Activated T-helper 2 cell treated with anti-CD3 and anti-CD28 coated beads, Interferon-gamma antibody, Interleukin-2, Interleukin-4, amounts not matched to agents 10 μg/mL and 5 μg/mL and 100 μg/mL, durations not matched to agents 14 hours and 24 hours and 36 hours (primary cell): Measurements from ENCODE around the gene CCBE1. TPM values are rescaled to one million over a fixed set of nuclear protein-coding genes. Genes with fewer than 3 reads are reported as not detected.
"Not testable (repeated sequence)": the region's sequence is repeated elsewhere in the genome, so short reads cannot be mapped to it uniquely, and the experiment has no call there.

Experiments used
- DNase-seq: peaks from one replicate; pipeline ENCODE4 v3.0.0; 2021; ENCODE audit warnings: low spot score
- H3K27ac Mint-ChIP-seq: one replicate; pipeline ENCODE4 v1.8.0; 2021; ENCODE audit warnings: mixed read lengths
- H3K27me3 Mint-ChIP-seq: one replicate; pipeline ENCODE4 v1.8.0; 2021; ENCODE audit warnings: low read depth, mixed read lengths
- H3K36me3 Mint-ChIP-seq: one replicate; pipeline ENCODE4 v1.8.0; 2021; ENCODE audit warnings: low read depth, mixed read lengths
- H3K4me1 Mint-ChIP-seq: one replicate; pipeline ENCODE4 v1.8.0; 2021; ENCODE audit warnings: low read depth, mixed read lengths
- H3K4me3 Mint-ChIP-seq: one replicate; pipeline ENCODE4 v1.8.0; 2021; ENCODE audit warnings: low read depth, mild to moderate bottlenecking, moderate library complexity, mixed read lengths
- H3K9me3 Mint-ChIP-seq: one replicate; pipeline ENCODE4 v1.8.0; 2021; ENCODE audit warnings: mixed read lengths
- intact Hi-C: fragments of 100-400 bp; cut with micrococcal nuclease; formaldehyde crosslinking; loops from one replicate; pipeline ENCODE4 v1.15.1; 2023
- total RNA-seq: library from RNA; stranded (reverse); gene quantifications from 2 replicates; pipeline ENCODE4 v1.2.3, GENCODE V29; 2022

The CCBE1 gene
- total RNA-seq, 1 donor from 2014 or later = not detected

DNA sequence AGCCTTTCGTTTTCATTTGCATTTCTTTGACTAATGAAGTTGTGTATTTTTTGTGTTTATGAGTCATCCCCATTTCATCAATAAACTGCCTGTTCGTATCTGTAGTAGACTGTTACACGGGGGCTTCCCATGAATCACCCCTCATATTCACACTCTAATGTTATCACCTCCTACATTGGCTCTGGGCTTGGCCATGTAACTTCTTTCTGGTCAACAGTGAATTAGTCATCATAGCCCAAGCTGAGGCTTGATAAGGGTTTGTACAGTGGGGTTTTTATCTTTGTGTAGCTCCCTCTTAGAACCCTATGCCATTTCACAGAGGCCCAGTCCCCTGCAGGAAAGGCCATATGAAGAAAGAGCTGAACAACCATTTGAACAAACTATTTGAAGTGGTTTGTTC is 151.0 kb downstream of the CCBE1 start:
- Mint-ChIP-seq H3K27ac (no peak overlapping the region), H3K27me3 (no peaks in the 10 kb centered on the region), H3K9me3 (no peaks in the 10 kb centered on the region), H3K4me3 (no peak overlapping the region), H3K36me3 (no peaks in the 10 kb centered on the region), H3K4me1 (no peaks in the 10 kb centered on the region)
- intact Hi-C loops = no loop called here
- no peak for DNase-seq

DNA sequence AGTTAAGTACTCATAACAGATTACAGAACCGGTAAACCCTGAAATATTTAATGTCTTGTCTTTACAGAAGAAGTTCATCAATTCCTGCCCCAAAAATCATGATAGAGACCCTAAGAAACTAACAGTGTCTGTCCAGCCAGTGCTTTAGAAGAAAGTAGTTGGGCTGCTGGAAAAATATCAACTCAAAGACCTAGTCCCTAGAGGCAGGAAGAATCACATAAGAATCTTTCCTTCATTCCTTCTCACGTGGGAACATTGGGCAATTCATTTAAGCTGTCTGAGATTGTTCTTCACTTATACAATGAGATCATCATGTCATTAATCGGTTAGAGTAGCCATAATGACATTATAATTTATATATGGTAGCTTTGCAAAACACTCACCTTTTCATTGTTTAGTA is 156.4 kb downstream of the CCBE1 start:
- Mint-ChIP-seq H3K4me1 (no peaks in the 10 kb centered on the region), H3K27ac (no peak overlapping the region), H3K36me3 (no peaks in the 10 kb centered on the region), H3K27me3 (no peaks in the 10 kb centered on the region), H3K4me3 (no peak overlapping the region), H3K9me3 (no peaks in the 10 kb centered on the region)
- intact Hi-C loops = no loop called here
- no peak for DNase-seq

DNA sequence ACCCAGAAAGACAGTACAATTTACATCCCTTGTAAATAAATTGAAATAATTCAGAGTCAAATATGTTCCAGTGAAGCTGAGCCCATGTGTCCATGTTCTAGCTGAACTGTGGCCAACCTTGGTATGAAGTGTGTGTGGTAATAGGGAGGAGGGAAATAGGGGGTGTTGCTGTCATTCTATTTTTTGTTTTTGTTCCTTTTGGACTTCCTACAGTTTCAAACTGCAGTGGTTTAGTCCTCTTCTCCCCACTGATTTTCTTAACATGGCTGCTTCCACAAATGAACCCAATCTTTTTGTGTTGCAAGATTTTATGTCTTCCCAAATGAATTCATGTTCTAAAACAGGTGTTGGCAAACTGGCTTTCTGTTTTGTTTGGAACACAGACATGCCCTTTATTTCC is 156.9 kb downstream of the CCBE1 start:
- intact Hi-C loops = no loop called here
- no peaks in the 10 kb centered on the region for H3K9me3 Mint-ChIP-seq

DNA sequence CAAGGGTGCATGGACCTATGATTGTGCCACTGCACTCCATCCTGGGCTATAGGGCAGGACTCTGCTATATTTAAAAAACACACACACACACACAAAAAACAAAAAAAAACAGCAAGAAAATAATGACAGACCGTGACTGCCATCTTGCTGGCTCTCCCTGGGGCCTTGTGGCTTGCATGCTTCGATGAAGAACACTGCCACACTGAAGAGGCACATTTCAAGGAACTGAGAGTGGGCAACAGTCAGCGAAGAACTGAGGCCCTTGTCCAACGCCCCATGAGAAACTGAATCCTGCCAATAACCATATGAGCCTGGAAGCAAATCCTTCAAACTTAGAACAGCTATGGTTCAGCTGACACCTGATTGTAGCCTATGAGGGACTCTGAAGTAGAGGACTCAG is 158.1 kb downstream of the CCBE1 start:
- Mint-ChIP-seq H3K36me3 (no peaks in the 10 kb centered on the region), H3K27ac (no peak overlapping the region), H3K4me3 (no peak overlapping the region), H3K9me3 (no peaks in the 10 kb centered on the region), H3K27me3 (no peaks in the 10 kb centered on the region), H3K4me1 (no peaks in the 10 kb centered on the region)
- intact Hi-C loops = no loop called here
- no peak for DNase-seq

More for the DNA sequence above, 156.9 kb downstream of the CCBE1 start:
- Mint-ChIP-seq H3K4me3 (no peak overlapping the region), H3K36me3 (no peaks in the 10 kb centered on the region), H3K27ac (no peak overlapping the region), H3K4me1 (no peaks in the 10 kb centered on the region), H3K27me3 (no peaks in the 10 kb centered on the region)
- no peak for DNase-seq

DNA sequence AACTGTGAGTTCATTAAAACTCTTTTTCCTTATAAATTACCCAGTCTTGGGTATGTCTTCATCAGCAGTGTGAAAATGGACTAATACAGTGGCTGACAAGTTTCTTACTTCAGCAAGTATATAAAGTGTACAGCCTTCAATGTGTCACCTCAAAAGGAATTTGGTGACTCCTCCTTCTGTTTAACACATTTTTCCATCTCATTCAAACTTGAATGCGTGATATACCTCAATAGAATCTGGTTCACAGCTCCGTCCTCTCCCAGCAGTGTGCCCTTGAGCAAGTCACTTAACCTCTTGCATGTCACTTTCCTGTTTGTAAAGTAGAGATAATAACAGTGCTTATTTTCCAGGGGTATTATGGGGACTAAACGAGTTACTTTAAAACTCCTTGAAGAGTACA is 159.6 kb downstream of the CCBE1 start:
- Mint-ChIP-seq H3K36me3 (no peaks in the 10 kb centered on the region), H3K4me1 (no peaks in the 10 kb centered on the region), H3K27me3 (no peaks in the 10 kb centered on the region)

DNA sequence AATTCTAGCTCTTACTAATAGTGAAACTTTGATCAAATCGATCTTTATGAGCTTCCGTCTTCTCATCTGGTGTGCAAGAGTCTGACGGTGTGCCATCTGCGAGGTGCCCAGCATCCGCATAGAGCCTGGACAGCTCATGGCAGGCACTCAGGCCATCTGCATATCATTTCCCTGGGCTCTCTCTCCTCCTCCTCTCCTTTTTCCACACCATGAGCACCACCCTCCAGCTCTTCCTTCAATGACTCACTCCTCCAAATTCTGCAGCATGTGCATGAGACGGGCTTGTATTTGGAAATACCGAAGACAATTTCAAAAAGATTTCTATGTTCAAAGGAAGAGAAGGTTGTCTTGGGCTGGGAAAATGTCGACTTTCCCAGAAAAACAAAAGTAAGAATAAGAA is 161.1 kb downstream of the CCBE1 start:
- no peaks in the 10 kb centered on the region for H3K4me1 Mint-ChIP-seq
- H3K27me3 Mint-ChIP-seq = no peaks in the 10 kb centered on the region
- intact Hi-C loops = no loop called here
- H3K9me3 Mint-ChIP-seq = no peaks in the 10 kb centered on the region
- H3K36me3 Mint-ChIP-seq = no peaks in the 10 kb centered on the region
- no peak overlapping the region for H3K27ac Mint-ChIP-seq
- no peak overlapping the region for H3K4me3 Mint-ChIP-seq
- DNase-seq = no peak

More for the DNA sequence above, 159.6 kb downstream of the CCBE1 start:
- Mint-ChIP-seq H3K9me3 (no peaks in the 10 kb centered on the region), H3K27ac (no peak overlapping the region), H3K4me3 (no peak overlapping the region)
- intact Hi-C loops = no loop called here
- no peak for DNase-seq

DNA sequence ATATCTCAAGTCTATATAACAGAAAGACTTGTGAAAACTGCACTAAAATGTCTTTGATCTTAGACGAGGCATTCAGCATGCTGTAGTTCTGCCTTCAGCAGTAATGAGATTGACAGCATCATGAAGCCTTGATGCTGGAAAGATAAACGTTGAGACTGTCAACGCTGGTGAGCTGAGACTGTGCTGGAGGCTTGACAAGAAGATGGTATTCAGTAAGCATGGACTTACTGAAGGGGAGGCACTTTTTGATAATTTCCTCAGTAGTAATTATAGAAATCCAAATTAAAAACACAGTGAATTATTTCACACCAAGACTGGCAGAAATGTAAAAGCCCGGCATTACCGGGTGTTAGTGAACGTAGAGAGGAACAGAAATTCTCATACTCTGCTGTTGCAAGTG is 162.2 kb downstream of the CCBE1 start:
- no peaks in the 10 kb centered on the region for H3K36me3 Mint-ChIP-seq

DNA sequence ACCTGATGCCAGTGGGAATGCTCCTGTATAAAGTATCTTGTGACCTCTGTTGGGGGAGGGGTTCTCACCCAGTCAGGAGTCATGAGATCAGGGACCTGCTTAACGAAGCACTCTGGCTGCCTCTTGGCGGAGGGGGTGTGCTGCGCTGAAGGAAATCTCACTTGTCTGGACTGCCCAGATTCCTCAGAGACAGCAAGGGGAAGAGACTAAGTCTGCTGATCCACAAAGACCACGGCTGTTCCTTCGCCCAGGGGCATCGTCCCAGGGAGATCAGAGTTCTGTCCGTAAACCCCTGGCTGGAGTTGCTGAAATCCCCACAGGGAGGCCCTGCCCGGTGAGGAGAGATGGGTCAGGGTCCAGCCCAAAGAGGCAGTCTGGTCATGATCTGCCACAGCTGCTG is 168.4 kb downstream of the CCBE1 start:
- intact Hi-C loops = no loop called here
- Mint-ChIP-seq H3K4me1 (no peaks in the 10 kb centered on the region), H3K36me3 (no peaks in the 10 kb centered on the region), H3K27me3 (no peaks in the 10 kb centered on the region), H3K27ac (no peak overlapping the region), H3K4me3 (no peak overlapping the region), H3K9me3 (no peaks in the 10 kb centered on the region)
- no peak for DNase-seq

More for the DNA sequence above, 162.2 kb downstream of the CCBE1 start:
- no peaks in the 10 kb centered on the region for H3K9me3 Mint-ChIP-seq
- H3K27ac Mint-ChIP-seq = no peak overlapping the region
- H3K4me1 Mint-ChIP-seq = no peaks in the 10 kb centered on the region
- H3K4me3 Mint-ChIP-seq = no peak overlapping the region
- no peaks in the 10 kb centered on the region for H3K27me3 Mint-ChIP-seq
- no peak for DNase-seq
- intact Hi-C loops = no loop called here

DNA sequence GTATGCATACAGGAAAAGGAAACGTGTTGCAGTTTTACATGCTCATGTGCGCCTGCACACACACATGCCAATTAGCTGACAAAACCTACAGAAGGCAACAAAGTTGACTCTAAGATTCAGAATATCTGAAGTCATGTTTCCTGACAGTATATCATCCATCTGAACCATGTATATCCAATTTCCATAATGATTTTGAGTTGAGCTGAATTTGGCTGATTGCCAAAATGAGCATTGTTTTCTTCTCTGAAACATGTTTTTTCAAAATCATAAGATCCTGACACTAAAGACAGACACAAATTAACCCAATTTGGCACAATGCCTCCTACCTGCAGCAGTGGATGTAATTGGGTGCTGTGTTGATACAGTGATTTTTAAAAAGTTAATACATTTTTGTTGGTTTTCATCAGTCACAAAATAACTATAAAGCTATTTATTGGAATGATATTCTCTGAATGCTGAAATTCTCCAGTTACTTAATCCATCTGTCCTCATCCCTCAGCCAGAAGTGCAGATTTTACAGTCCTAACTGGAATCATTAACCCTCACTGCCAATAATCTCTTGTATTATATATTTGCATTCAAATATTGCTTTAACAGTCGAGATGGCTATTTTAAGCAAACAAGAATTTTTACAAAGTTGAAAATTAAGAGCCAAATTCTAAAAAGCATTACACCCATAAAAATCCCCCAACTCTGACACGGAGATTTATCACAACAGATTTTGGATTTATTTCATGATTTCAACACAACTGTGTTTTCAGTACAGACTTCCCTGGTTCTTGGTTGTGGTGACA is 176.5 kb downstream of the CCBE1 start:
- no peak for DNase-seq
- intact Hi-C loops = no loop called here
- H3K36me3 Mint-ChIP-seq = no peaks in the 10 kb centered on the region
- no peaks in the 10 kb centered on the region for H3K4me1 Mint-ChIP-seq
- H3K4me3 Mint-ChIP-seq = no peak overlapping the region
- no peaks in the 10 kb centered on the region for H3K27me3 Mint-ChIP-seq
- no peak overlapping the region for H3K27ac Mint-ChIP-seq
- no peaks in the 10 kb centered on the region for H3K9me3 Mint-ChIP-seq

DNA sequence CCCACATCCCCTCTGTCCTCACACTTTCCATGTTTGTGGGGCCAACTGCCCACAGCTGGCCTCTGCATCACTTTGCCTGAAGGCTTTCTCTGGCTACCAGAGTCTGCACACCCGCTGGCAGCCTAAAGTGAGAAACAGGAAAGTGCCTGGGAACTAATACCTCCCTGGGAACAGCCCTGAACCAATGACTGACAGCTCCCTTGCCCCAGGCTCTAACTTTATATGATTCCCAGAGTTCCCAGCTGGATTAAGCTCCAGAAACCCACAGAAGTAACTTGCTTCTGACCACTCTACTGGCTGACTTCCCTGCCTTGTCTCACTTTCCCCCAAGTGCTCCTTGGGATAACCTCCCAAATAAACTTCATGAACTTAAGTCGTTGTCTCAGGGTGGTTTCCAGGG is 178.5 kb downstream of the CCBE1 start:
- intact Hi-C loops = no loop called here
- H3K36me3 Mint-ChIP-seq = no peaks in the 10 kb centered on the region

DNA sequence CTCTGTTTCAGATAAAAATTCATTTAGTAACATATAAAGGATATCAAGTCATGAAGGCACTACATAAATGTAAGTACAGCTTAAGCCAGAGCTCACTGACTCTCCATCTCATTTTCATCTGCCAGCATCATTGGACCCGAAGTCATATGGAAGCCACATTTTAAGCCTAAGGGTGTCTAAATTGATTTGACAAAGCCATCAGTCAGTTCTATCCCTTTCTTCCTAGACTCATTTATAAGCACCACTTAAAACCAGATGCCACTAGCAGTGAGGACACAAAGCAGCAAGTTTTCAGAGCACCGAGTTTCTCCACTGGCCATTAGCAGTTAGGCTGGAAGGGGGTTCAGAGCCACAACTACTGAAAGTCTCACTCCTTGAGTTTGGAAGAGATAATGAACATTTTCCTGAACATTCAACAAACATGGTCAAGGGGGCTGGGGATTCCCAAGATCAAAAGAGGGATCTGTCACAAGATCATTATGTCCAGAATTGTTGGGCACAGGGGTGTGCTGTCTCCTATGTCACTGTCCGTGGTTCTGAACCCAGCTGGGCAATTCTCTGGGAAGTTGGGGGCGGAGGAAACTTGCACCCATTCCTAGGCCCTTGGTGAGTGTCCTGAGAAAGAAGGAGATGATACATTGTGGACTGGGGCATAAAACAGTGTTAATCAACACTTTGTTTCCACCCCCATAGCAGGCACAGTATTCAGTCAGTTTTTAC is 179.6 kb downstream of the CCBE1 start:
- no peaks in the 10 kb centered on the region for H3K4me1 Mint-ChIP-seq
- no peaks in the 10 kb centered on the region for H3K9me3 Mint-ChIP-seq
- intact Hi-C loops = no loop called here
- no peak overlapping the region for H3K27ac Mint-ChIP-seq
- H3K36me3 Mint-ChIP-seq = no peaks in the 10 kb centered on the region
- H3K4me3 Mint-ChIP-seq = no peak overlapping the region
- DNase-seq = no peak
- no peaks in the 10 kb centered on the region for H3K27me3 Mint-ChIP-seq

More for the DNA sequence above, 178.5 kb downstream of the CCBE1 start:
- no peak for DNase-seq
- Mint-ChIP-seq H3K9me3 (no peaks in the 10 kb centered on the region), H3K4me3 (no peak overlapping the region), H3K4me1 (no peaks in the 10 kb centered on the region), H3K27ac (no peak overlapping the region), H3K27me3 (no peaks in the 10 kb centered on the region)

DNA sequence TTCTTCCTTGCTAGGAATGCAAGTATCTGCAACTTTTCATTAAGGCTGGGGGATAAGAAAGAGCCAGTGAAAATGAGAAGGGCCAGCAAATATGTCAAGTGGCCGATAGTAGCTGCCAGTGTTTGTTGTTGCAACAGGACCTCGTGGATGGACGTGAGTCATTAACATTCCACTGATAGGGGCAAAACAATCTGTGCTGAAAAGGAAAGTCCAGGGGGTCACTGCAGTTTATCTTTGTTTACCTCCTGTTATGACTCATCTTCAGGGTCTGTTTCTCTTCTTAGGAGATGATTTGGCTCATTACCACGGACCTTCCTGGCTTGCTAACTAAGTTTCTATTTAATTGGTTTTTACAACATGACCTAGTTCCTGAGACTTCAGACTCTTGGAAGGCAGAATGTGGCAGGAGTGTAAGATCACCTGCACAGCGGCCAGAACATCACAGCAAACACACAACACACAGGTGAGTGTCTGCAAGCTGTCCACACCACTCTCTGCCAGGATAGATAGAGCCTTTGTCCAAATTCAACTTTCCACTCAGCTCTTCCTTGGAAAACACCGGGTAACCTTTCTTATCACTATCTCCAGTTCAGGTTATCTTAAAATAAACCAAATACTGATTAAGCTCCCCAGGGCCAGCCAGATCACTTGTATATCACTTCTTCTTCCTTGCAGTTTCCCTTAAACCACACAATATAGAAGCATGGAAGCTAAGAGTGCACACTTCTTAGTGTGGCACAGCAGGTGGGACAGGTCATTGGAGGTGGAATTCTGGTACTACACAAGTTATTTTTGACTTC is 180.7 kb downstream of the CCBE1 start:
- H3K27me3 Mint-ChIP-seq = no peaks in the 10 kb centered on the region
- intact Hi-C loops = no loop called here
- no peaks in the 10 kb centered on the region for H3K4me1 Mint-ChIP-seq
- no peak for DNase-seq
- no peaks in the 10 kb centered on the region for H3K9me3 Mint-ChIP-seq
- no peak overlapping the region for H3K27ac Mint-ChIP-seq
- no peaks in the 10 kb centered on the region for H3K36me3 Mint-ChIP-seq
- no peak overlapping the region for H3K4me3 Mint-ChIP-seq

DNA sequence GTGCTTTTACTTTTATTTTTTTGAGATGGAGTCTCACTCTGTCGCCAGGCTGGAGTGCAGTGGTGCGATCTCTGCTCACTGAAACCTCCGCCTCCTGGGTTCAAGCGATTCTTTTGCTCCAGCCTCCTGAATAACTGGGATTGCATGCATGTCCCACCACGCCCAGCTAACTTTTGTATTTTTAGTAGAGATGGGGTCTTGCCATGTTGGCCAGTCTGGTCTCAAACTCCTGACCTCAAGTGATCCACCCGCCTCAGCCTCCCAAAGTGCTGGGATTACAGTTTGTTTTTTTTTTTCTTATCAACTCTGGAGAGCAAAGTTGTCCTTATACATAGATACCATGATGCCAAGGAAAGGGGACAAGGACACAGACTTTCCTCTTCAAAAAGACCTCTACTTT is 181.3 kb downstream of the CCBE1 start:
- H3K27ac Mint-ChIP-seq, H3K36me3 Mint-ChIP-seq, H3K4me1 Mint-ChIP-seq, H3K27me3 Mint-ChIP-seq, intact Hi-C loops, H3K4me3 Mint-ChIP-seq, DNase-seq, H3K9me3 Mint-ChIP-seq: not testable (repeated sequence)
